SK-N-SH treated with all-trans-retinoic acid at 6 μM for 48 hours (cell line): ENCODE data around the gene SHROOM1.
A peak's percentile ranks its signal among the peaks of the same experiment; 100 is the strongest.

Experiments
- ARNTL ChIP-seq: fragments of 450-650 bp; formaldehyde crosslinking; IDR thresholded peaks from 2 replicates; pipeline ENCODE4 v1.5.0; 2020; ENCODE audit warnings: low read depth, mild to moderate bottlenecking, moderate library complexity, borderline replicate concordance
- CREB5 ChIP-seq: fragments of 250-450 bp; sonication (Bioruptor Pico); IDR thresholded peaks from 2 replicates; pipeline ENCODE4 v1.5.1; 2020; ENCODE audit warnings: low read depth, mild to moderate bottlenecking, moderate library complexity
- CSDC2 ChIP-seq: fragments of 250-450 bp; sonication (Bioruptor Pico); IDR thresholded peaks from 2 replicates; pipeline ENCODE4 v1.5.0; 2020; ENCODE audit warnings: mild to moderate bottlenecking, moderate library complexity
- ESRRG ChIP-seq: fragments of 250-450 bp; sonication (Bioruptor Pico); IDR thresholded peaks from 2 replicates; pipeline ENCODE4 v1.6.1; 2021; ENCODE audit warnings: mild to moderate bottlenecking
- POU6F1 ChIP-seq: fragments of 250-450 bp; sonication (Bioruptor Pico); IDR thresholded peaks from 2 replicates; pipeline ENCODE4 v1.8.0; 2021; ENCODE audit warnings: low read depth, mild to moderate bottlenecking, moderate library complexity, borderline replicate concordance
- RARB ChIP-seq: fragments of 250-450 bp; sonication (Bioruptor Pico); IDR thresholded peaks from 2 replicates; pipeline ENCODE4 v1.8.0; 2021; ENCODE audit warnings: mild to moderate bottlenecking, moderate library complexity
- TCF4 ChIP-seq: fragments of 250-450 bp; sonication (Bioruptor Pico); IDR thresholded peaks from 2 replicates; pipeline ENCODE4 v1.8.0; 2021; ENCODE audit warnings: mild to moderate bottlenecking, moderate library complexity, borderline replicate concordance
- ZFP3 ChIP-seq: fragments of 250-450 bp; sonication (Bioruptor Pico); IDR thresholded peaks from 2 replicates; pipeline ENCODE4 v1.5.0; 2020; ENCODE audit warnings: mild to moderate bottlenecking, moderate library complexity
- ZFP30 ChIP-seq: fragments of 450-650 bp; formaldehyde crosslinking; IDR thresholded peaks from 2 replicates; pipeline ENCODE4 v1.5.0; 2022; ENCODE audit warnings: mild to moderate bottlenecking, moderate library complexity

- TF ChIP-seq ZFP30 (no peak), CSDC2 (CRISPR knock-in tag) (no peak), POU6F1 (CRISPR knock-in tag) (no peak), RARB (CRISPR knock-in tag) (no peak), ZFP3 (CRISPR knock-in tag) (no peak), ESRRG (CRISPR knock-in tag) (no peak), CREB5 (CRISPR knock-in tag) (no peak), ARNTL (CRISPR knock-in tag) (no peak), TCF4 (CRISPR knock-in tag) (peak; percentile 17; the same call in 1 of the 2 replicates)
These were observed 558 bp downstream of the SHROOM1 start for GRCh38 chr5:132829742-132830435.
